Activated naive CD8-positive, alpha-beta T cell treated with anti-CD3 and anti-CD28 coated beads, Interleukin-2, amount 50 U/mL, for 24 hours (primary cell): Measurements from ENCODE around the gene BCO1.
"Not testable (repeated sequence)": the region's sequence is repeated elsewhere in the genome, so short reads cannot be mapped to it uniquely, and the experiment has no call there.

Experiments used
- ATAC-seq: fragments of 150-1000 bp; cut with Tn5 transposase; one replicate; pipeline ENCODE4 v1.10.0; 2021
- DNase-seq: peaks from one replicate; pipeline ENCODE4 v3.0.0; 2021
- H3K27ac Mint-ChIP-seq: one replicate; pipeline ENCODE4 v1.8.0; 2021; ENCODE audit warnings: mild to moderate bottlenecking, mixed read lengths
- H3K27me3 Mint-ChIP-seq: one replicate; pipeline ENCODE4 v1.8.0; 2021; ENCODE audit warnings: mixed read lengths
- H3K36me3 Mint-ChIP-seq: one replicate; pipeline ENCODE4 v1.8.0; 2021; ENCODE audit warnings: low read depth, mixed read lengths
- H3K4me1 Mint-ChIP-seq: one replicate; pipeline ENCODE4 v1.8.0; 2021; ENCODE audit warnings: mixed read lengths
- H3K4me3 Mint-ChIP-seq: one replicate; pipeline ENCODE4 v1.8.0; 2021; ENCODE audit warnings: mild to moderate bottlenecking, moderate library complexity, mixed read lengths
- H3K9me3 Mint-ChIP-seq: one replicate; pipeline ENCODE4 v1.8.0; 2021; ENCODE audit warnings: mixed read lengths

Gene BCO1

GRCh38 chr16:81220349-81220748 lies 18.1 kb upstream of the BCO1 start:
- Mint-ChIP-seq H3K4me1 (no peaks in the 10 kb centered on the region), H3K36me3 (no peaks in the 10 kb centered on the region), H3K4me3 (no peak overlapping the region), H3K27me3 (peaks cover 3% of the 10 kb centered on the region), H3K27ac (no peak overlapping the region), H3K9me3 (no peaks in the 10 kb centered on the region)
- ATAC-seq (no peak), DNase-seq (no peak)

- no peak overlapping the region for H3K27ac Mint-ChIP-seq
- H3K4me3 Mint-ChIP-seq: no peak overlapping the region
- ATAC-seq (no peak), DNase-seq (no peak)
- H3K9me3 Mint-ChIP-seq: no peaks in the 10 kb centered on the region
- H3K27me3 Mint-ChIP-seq: peaks cover 3% of the 10 kb centered on the region
- no peaks in the 10 kb centered on the region for H3K36me3 Mint-ChIP-seq
- H3K4me1 Mint-ChIP-seq: no peaks in the 10 kb centered on the region
Measured at GRCh38 chr16:81221731-81222130, 16.8 kb upstream of the BCO1 start.

GRCh38 chr16:81224824-81225223 lies 13.7 kb upstream of the BCO1 start:
- H3K4me3 Mint-ChIP-seq: no peak overlapping the region
- H3K4me1 Mint-ChIP-seq: no peaks in the 10 kb centered on the region
- DNase-seq (no peak), ATAC-seq (no peak)
- no peaks in the 10 kb centered on the region for H3K9me3 Mint-ChIP-seq
- peaks cover 8% of the 10 kb centered on the region for H3K27me3 Mint-ChIP-seq
- H3K36me3 Mint-ChIP-seq: no peaks in the 10 kb centered on the region
- no peak overlapping the region for H3K27ac Mint-ChIP-seq

- not testable (repeated sequence) for H3K9me3 Mint-ChIP-seq, H3K27me3 Mint-ChIP-seq, H3K4me1 Mint-ChIP-seq, H3K4me3 Mint-ChIP-seq, ATAC-seq, DNase-seq, H3K27ac Mint-ChIP-seq, H3K36me3 Mint-ChIP-seq
Measured at GRCh38 chr16:81225697-81226096, 12.8 kb upstream of the BCO1 start.

GRCh38 chr16:81227785-81228184 lies 10.7 kb upstream of the BCO1 start:
- no peak for ATAC-seq
- no peaks in the 10 kb centered on the region for H3K36me3 Mint-ChIP-seq
- DNase-seq: no peak
- H3K4me1 Mint-ChIP-seq: no peaks in the 10 kb centered on the region
- H3K27ac Mint-ChIP-seq: no peak overlapping the region
- peaks cover 7% of the 10 kb centered on the region for H3K27me3 Mint-ChIP-seq
- no peaks in the 10 kb centered on the region for H3K9me3 Mint-ChIP-seq
- H3K4me3 Mint-ChIP-seq: no peak overlapping the region

- DNase-seq (no peak), ATAC-seq (no peak)
- no peaks in the 10 kb centered on the region for H3K9me3 Mint-ChIP-seq
- H3K27ac Mint-ChIP-seq: no peak overlapping the region
- H3K4me1 Mint-ChIP-seq: no peaks in the 10 kb centered on the region
- no peaks in the 10 kb centered on the region for H3K36me3 Mint-ChIP-seq
- no peak overlapping the region for H3K4me3 Mint-ChIP-seq
- H3K27me3 Mint-ChIP-seq: peaks cover 7% of the 10 kb centered on the region
Measured at GRCh38 chr16:81229811-81230210, 8.7 kb upstream of the BCO1 start.

GRCh38 chr16:81231014-81231413 lies 7.5 kb upstream of the BCO1 start:
- DNase-seq: no peak
- ATAC-seq: no peak
- no peaks in the 10 kb centered on the region for H3K9me3 Mint-ChIP-seq
- no peak overlapping the region for H3K27ac Mint-ChIP-seq
- no peaks in the 10 kb centered on the region for H3K36me3 Mint-ChIP-seq
- H3K4me1 Mint-ChIP-seq: no peaks in the 10 kb centered on the region
- H3K27me3 Mint-ChIP-seq: peaks cover 7% of the 10 kb centered on the region
- H3K4me3 Mint-ChIP-seq: no peak overlapping the region

GRCh38 chr16:81232740-81233367 lies 5.6 kb upstream of the BCO1 start:
- no peak for ATAC-seq
- Mint-ChIP-seq H3K36me3 (no peaks in the 10 kb centered on the region), H3K4me3 (no peak overlapping the region), H3K27me3 (peaks cover 7% of the 10 kb centered on the region), H3K4me1 (no peaks in the 10 kb centered on the region), H3K27ac (no peak overlapping the region), H3K9me3 (no peaks in the 10 kb centered on the region)
- no peak for DNase-seq

- no peaks in the 10 kb centered on the region for H3K27me3 Mint-ChIP-seq
- H3K4me1 Mint-ChIP-seq: peaks cover 5% of the 10 kb centered on the region
- no peak overlapping the region for H3K4me3 Mint-ChIP-seq
- no peak for ATAC-seq
- H3K36me3 Mint-ChIP-seq: no peaks in the 10 kb centered on the region
- DNase-seq: no peak
- no peaks in the 10 kb centered on the region for H3K9me3 Mint-ChIP-seq
- H3K27ac Mint-ChIP-seq: no peak overlapping the region
Measured at GRCh38 chr16:81237282-81237681, 1.2 kb upstream of the BCO1 start.

- H3K9me3 Mint-ChIP-seq: no peaks in the 10 kb centered on the region
- ATAC-seq: no peak
- H3K4me3 Mint-ChIP-seq: no peak overlapping the region
- no peak for DNase-seq
- no peaks in the 10 kb centered on the region for H3K27me3 Mint-ChIP-seq
- no peaks in the 10 kb centered on the region for H3K36me3 Mint-ChIP-seq
- H3K27ac Mint-ChIP-seq: no peak overlapping the region
- peaks cover 5% of the 10 kb centered on the region for H3K4me1 Mint-ChIP-seq
Measured at GRCh38 chr16:81237942-81238295, 570 bp upstream of the BCO1 start.

- DNase-seq (no peak), ATAC-seq (no peak)
- no peak overlapping the region for H3K4me3 Mint-ChIP-seq
- H3K27ac Mint-ChIP-seq: no peak overlapping the region
- H3K4me1 Mint-ChIP-seq: peaks cover 5% of the 10 kb centered on the region
- H3K36me3 Mint-ChIP-seq: no peaks in the 10 kb centered on the region
- no peaks in the 10 kb centered on the region for H3K27me3 Mint-ChIP-seq
- H3K9me3 Mint-ChIP-seq: no peaks in the 10 kb centered on the region
Measured at GRCh38 chr16:81239367-81240121, 1.1 kb downstream of the BCO1 start.

- no peak for DNase-seq
Measured at GRCh38 chr16:81241706-81242105, 3.2 kb downstream of the BCO1 start.

GRCh38 chr16:81242977-81243618 lies 4.6 kb downstream of the BCO1 start:
- Mint-ChIP-seq H3K9me3 (no peaks in the 10 kb centered on the region), H3K4me3 (no peak overlapping the region), H3K4me1 (peaks cover 5% of the 10 kb centered on the region), H3K27ac (no peak overlapping the region), H3K36me3 (no peaks in the 10 kb centered on the region), H3K27me3 (peaks cover 8% of the 10 kb centered on the region)
- ATAC-seq: no peak
- no peak for DNase-seq

More at GRCh38 chr16:81241706-81242105, 3.2 kb downstream of the BCO1 start:
- Mint-ChIP-seq H3K36me3 (no peaks in the 10 kb centered on the region), H3K27me3 (peaks cover 8% of the 10 kb centered on the region), H3K4me3 (no peak overlapping the region), H3K27ac (no peak overlapping the region), H3K9me3 (no peaks in the 10 kb centered on the region), H3K4me1 (peaks cover 5% of the 10 kb centered on the region)
- no peak for ATAC-seq

GRCh38 chr16:81243942-81244341 lies 5.5 kb downstream of the BCO1 start:
- peaks cover 8% of the 10 kb centered on the region for H3K27me3 Mint-ChIP-seq
- no peaks in the 10 kb centered on the region for H3K9me3 Mint-ChIP-seq
- H3K36me3 Mint-ChIP-seq: no peaks in the 10 kb centered on the region
- ATAC-seq: no peak
- H3K27ac Mint-ChIP-seq: no peak overlapping the region
- no peak overlapping the region for H3K4me3 Mint-ChIP-seq
- H3K4me1 Mint-ChIP-seq: no peaks in the 10 kb centered on the region
- no peak for DNase-seq

- H3K36me3 Mint-ChIP-seq: no peaks in the 10 kb centered on the region
- no peak overlapping the region for H3K4me3 Mint-ChIP-seq
- no peaks in the 10 kb centered on the region for H3K9me3 Mint-ChIP-seq
- H3K27ac Mint-ChIP-seq: no peak overlapping the region
- no peaks in the 10 kb centered on the region for H3K4me1 Mint-ChIP-seq
- DNase-seq (no peak), ATAC-seq (no peak)
- no peaks in the 10 kb centered on the region for H3K27me3 Mint-ChIP-seq
Measured at GRCh38 chr16:81251871-81252270, 13.4 kb downstream of the BCO1 start.
